Measurements from ENCODE around the gene SYNPR.
"Not testable (repeated sequence)": the region's sequence is repeated elsewhere in the genome, so short reads cannot be mapped to it uniquely, and the experiment has no call there.

Gene SYNPR

DNA sequence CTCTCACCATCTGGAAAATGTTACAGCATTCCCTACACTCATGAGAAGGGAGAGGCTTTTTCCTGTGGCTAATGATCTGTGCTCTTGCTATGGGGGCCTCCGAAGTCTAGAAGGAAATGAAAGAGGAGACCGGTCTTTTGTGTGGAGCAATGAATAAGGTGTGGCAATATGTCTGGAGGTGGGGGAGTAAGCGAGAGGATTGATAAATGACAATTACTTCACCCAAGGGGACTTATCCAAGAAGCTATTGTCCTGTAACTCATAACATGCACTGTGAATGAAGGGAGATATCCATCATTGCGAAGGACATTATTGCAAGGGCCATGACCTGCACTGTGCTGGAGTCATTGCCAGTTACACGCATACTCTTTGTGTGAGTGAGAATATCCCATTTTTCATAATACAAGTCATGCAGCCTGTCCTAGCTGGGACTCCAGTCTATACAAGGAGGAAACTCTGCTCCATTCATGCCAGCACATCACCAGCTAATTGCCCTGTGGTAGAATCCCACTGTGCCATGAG, 37.7 kb upstream of the SYNPR start:
- no peak overlapping the region for H3K27ac ChIP-seq
- H3K9me3 ChIP-seq (ENCODE audit: severe bottlenecking): no peaks in the 10 kb centered on the region
- H3K4me3 ChIP-seq (ENCODE audit: low read depth, low read length): no peak overlapping the region
- DNase-seq: no peak
- H3K27me3 ChIP-seq (ENCODE audit: insufficient read depth, low read depth, severe bottlenecking): no peaks in the 10 kb centered on the region
- H3K36me3 ChIP-seq: no peaks in the 10 kb centered on the region
- TF ChIP-seq, protein P1, sequence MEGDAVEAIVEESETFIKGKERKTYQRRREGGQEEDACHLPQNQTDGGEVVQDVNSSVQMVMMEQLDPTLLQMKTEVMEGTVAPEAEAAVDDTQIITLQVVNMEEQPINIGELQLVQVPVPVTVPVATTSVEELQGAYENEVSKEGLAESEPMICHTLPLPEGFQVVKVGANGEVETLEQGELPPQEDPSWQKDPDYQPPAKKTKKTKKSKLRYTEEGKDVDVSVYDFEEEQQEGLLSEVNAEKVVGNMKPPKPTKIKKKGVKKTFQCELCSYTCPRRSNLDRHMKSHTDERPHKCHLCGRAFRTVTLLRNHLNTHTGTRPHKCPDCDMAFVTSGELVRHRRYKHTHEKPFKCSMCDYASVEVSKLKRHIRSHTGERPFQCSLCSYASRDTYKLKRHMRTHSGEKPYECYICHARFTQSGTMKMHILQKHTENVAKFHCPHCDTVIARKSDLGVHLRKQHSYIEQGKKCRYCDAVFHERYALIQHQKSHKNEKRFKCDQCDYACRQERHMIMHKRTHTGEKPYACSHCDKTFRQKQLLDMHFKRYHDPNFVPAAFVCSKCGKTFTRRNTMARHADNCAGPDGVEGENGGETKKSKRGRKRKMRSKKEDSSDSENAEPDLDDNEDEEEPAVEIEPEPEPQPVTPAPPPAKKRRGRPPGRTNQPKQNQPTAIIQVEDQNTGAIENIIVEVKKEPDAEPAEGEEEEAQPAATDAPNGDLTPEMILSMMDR (IDR thresholded peaks at IDR 0.05; ENCODE audit: low read depth, low read length): no peak

DNA sequence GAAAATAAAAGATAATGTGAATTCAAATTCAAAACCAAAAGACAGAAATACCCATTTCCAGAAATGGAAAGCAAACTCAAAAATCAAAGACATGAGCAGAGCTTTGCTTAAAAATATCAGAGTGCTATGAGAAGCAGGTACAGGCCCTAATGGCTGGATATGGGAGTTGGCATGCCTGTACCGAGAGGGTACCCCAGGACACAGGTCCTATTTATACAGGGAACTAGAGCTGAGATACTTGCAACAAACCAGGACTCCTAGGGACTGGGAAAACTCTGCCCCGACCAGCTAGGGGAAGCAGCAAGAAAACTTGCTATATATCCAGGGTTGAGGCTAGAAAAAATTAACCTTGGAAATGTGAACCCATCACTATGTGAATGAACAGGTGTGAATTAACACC, 36.0 kb upstream of the SYNPR start:
- Histone ChIP-seq H3K4me3 (ENCODE audit: low read depth, low read length) (no peak overlapping the region), H3K9me3 (ENCODE audit: severe bottlenecking) (no peaks in the 10 kb centered on the region), H3K27ac (no peak overlapping the region), H3K36me3 (no peaks in the 10 kb centered on the region), H3K27me3 (ENCODE audit: insufficient read depth, low read depth, severe bottlenecking) (no peaks in the 10 kb centered on the region)
- TF ChIP-seq, protein P1 (IDR thresholded peaks at IDR 0.05; ENCODE audit: low read depth, low read length): no peak
- no peak for DNase-seq

DNA sequence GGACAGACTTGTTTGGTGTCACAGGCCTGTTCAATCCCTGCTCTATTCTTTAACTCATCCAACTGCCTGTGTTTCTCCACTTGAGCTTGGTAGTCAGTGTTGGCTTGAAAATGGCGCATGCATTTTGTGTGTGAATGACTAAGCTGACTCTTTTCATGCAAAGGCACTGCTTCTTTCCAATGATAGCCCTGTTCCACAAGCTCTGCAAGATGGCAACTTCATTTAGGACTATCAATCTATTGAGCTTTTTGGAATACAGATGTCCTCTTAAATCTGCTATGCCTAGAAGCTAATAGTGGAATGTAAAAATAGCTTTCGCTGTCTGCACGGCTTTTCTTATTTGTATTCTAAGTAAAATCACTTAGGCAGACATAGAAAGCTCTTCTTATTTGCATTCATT, 33.6 kb upstream of the SYNPR start:
- H3K9me3 ChIP-seq (ENCODE audit: severe bottlenecking): no peaks in the 10 kb centered on the region
- TF ChIP-seq, protein P1 (IDR thresholded peaks at IDR 0.05; ENCODE audit: low read depth, low read length): no peak

DNA sequence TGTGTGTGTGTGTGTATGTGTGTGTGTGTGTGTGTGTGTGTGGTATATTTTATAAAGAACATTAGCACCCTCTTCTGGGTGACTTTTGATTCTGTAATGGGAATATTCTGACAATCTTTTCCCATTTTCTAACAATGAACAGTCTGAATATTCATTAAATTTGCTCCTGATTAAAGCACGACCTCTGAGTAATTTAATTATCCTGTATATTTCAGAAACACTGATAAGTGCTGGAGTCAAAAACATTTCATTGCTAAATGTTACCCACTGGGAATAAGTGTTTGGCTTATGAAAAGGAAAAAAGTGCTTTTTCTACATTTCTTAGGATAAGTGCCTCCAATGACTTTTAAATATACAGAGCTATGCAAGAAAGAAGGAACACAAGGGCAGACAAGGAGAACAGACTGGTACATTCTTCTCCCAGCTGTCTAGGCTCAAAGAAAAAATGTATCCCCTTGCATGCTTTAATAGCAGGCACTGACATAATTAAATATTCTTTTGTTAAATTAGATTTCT, 32.3 kb upstream of the SYNPR start:
- TF ChIP-seq, protein P1 (IDR thresholded peaks at IDR 0.05; ENCODE audit: low read depth, low read length): no peak
- Histone ChIP-seq H3K36me3 (no peaks in the 10 kb centered on the region), H3K27me3 (ENCODE audit: insufficient read depth, low read depth, severe bottlenecking) (no peaks in the 10 kb centered on the region), H3K9me3 (ENCODE audit: severe bottlenecking) (no peaks in the 10 kb centered on the region), H3K27ac (no peak overlapping the region), H3K4me3 (ENCODE audit: low read depth, low read length) (no peak overlapping the region)
- DNase-seq: no peak

More for the DNA sequence above, 33.6 kb upstream of the SYNPR start:
- Histone ChIP-seq H3K27me3 (ENCODE audit: insufficient read depth, low read depth, severe bottlenecking) (no peaks in the 10 kb centered on the region), H3K36me3 (no peaks in the 10 kb centered on the region), H3K27ac (no peak overlapping the region), H3K4me3 (ENCODE audit: low read depth, low read length) (no peak overlapping the region)
- no peak for DNase-seq

DNA sequence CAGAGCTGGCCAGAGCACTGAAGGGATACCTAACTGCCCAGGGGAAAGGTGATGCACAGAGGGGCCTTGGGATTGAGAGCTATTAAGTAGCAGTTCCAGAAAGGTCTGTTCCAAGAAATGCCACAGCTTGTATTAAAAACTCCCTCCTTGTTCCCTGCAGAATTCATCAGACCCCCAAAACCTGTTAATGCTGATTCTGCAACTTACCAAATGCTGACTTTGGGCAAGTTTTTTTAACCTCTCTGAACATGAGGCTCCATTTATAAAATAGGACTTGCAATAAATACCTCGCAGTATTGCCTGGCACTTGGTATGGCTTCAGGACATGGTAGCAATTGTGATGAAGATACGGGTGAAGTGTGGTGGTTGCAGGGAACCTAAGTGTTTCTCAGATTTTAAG, 30.1 kb upstream of the SYNPR start:
- Histone ChIP-seq H3K4me3 (ENCODE audit: low read depth, low read length) (no peak overlapping the region), H3K36me3 (no peaks in the 10 kb centered on the region), H3K27ac (no peak overlapping the region), H3K27me3 (ENCODE audit: insufficient read depth, low read depth, severe bottlenecking) (no peaks in the 10 kb centered on the region), H3K9me3 (ENCODE audit: severe bottlenecking) (no peaks in the 10 kb centered on the region)
- DNase-seq: no peak
- TF ChIP-seq, protein P1 (IDR thresholded peaks at IDR 0.05; ENCODE audit: low read depth, low read length): no peak

DNA sequence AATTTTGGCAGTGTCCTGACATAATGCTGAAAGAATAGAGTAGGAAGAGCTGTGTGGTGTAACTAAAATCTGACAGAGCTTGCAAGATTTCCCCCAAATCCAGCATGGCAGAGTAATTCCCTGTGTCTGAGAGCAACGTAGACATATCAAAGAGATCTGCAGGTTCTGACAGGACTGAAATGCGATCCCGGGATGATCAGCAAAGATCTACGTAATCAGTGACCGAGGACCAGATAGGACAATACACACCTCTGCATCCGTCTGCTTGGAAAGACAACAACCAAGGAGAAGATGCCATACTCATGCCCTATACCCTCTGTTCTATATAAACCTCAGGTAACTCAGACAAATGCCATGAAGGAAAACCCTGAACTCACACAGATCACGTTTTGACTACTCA, 26.6 kb upstream of the SYNPR start:
- Histone ChIP-seq H3K27me3 (ENCODE audit: insufficient read depth, low read depth, severe bottlenecking) (no peaks in the 10 kb centered on the region), H3K9me3 (ENCODE audit: severe bottlenecking) (no peaks in the 10 kb centered on the region), H3K27ac (no peak overlapping the region), H3K4me3 (ENCODE audit: low read depth, low read length) (no peak overlapping the region), H3K36me3 (no peaks in the 10 kb centered on the region)
- no peak for DNase-seq
- TF ChIP-seq, protein P1 (IDR thresholded peaks at IDR 0.05; ENCODE audit: low read depth, low read length): no peak

DNA sequence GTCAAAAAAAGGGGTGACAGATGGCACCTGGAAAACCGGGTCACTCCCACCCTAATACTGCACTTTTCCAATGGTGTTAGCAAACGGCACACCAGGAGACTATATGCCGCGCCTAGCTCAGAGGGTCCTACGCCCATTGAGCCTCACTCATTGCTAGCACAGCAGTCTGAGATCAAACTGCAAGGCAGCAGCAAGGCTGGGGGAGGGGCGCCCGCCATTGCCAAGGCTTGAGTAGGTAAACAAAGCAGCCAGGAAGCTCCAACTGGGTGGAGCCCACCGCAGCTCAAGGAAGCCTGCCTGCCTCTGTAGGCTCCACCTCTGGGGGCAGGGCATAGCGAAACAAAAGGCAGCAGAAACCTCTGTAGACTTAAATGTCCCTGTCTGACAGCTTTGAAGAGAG, 22.3 kb upstream of the SYNPR start:
- DNase-seq; H3K27me3 ChIP-seq (ENCODE audit: insufficient read depth, low read depth, severe bottlenecking); H3K9me3 ChIP-seq (ENCODE audit: severe bottlenecking); H3K27ac ChIP-seq; H3K4me3 ChIP-seq (ENCODE audit: low read depth, low read length); H3K36me3 ChIP-seq: not testable (repeated sequence)

Measured in WERI-Rb-1 (cell line).